Activated CD4-positive, alpha-beta T cell treated with anti-CD3 and anti-CD28 coated beads, Interleukin-2, Interleukin-6, amounts not matched to agents 100 ng/mL and 50 ng/mL, durations not matched to agents 16 hours and 8 hours (primary cell): ENCODE data around the gene MIA.
"Not testable (repeated sequence)": the region's sequence is repeated elsewhere in the genome, so short reads cannot be mapped to it uniquely, and the experiment has no call there.

Experiments used
- DNase-seq: peaks from one replicate; pipeline ENCODE4 v3.0.0-alpha.2; 2020

MIA gene

GRCh38 chr19:40825460-40826095, 50.3 kb downstream of the MIA start:
- not testable (repeated sequence) for DNase-seq

GRCh38 chr19:40826312-40826698, 51.0 kb downstream of the MIA start:
- not testable (repeated sequence) for DNase-seq

- DNase-seq = peak; percentile 23
These were observed 51.5 kb downstream of the MIA start for GRCh38 chr19:40826699-40827385.
